ENCODE data around the gene MTLN.
"Not testable (repeated sequence)": the region's sequence is repeated elsewhere in the genome, so short reads cannot be mapped to it uniquely, and the experiment has no call there.

The MTLN gene, protein sequence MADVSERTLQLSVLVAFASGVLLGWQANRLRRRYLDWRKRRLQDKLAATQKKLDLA

GRCh38 chr2:110211938-110212858, at the start of gene MTLN:
Gene MTLN, minus strand, starts transcription at chr2:110212547. Its CDS starts 22 bp downstream, at chr2:110212525.
- Histone ChIP-seq H3K4me3 (ENCODE audit: low read depth, low read length) (peak within 1 kb of the TSS; percentile 63), H2AFZ (peak within 1 kb of the TSS; percentile 89), H3K4me2 (ENCODE audit: low read length) (peak within 1 kb of the TSS; percentile 73), H3K9me3 (ENCODE audit: control insufficient read depth, low read length) (no peaks in the 10 kb centered on the region), H3K36me3 (ENCODE audit: control insufficient read depth, insufficient read depth, low read length) (no peaks in the 10 kb centered on the region), H3K9ac (peak within 1 kb of the TSS; percentile 43), H3K4me1 (no peaks in the 10 kb centered on the region), H3K27ac (peak within 1 kb of the TSS; percentile 75), H3K27me3 (ENCODE audit: control insufficient read depth, insufficient read depth, low read length) (no peaks in the 10 kb centered on the region), H3K79me2 (no peaks in the 10 kb centered on the region)
- TF ChIP-seq, protein P1, sequence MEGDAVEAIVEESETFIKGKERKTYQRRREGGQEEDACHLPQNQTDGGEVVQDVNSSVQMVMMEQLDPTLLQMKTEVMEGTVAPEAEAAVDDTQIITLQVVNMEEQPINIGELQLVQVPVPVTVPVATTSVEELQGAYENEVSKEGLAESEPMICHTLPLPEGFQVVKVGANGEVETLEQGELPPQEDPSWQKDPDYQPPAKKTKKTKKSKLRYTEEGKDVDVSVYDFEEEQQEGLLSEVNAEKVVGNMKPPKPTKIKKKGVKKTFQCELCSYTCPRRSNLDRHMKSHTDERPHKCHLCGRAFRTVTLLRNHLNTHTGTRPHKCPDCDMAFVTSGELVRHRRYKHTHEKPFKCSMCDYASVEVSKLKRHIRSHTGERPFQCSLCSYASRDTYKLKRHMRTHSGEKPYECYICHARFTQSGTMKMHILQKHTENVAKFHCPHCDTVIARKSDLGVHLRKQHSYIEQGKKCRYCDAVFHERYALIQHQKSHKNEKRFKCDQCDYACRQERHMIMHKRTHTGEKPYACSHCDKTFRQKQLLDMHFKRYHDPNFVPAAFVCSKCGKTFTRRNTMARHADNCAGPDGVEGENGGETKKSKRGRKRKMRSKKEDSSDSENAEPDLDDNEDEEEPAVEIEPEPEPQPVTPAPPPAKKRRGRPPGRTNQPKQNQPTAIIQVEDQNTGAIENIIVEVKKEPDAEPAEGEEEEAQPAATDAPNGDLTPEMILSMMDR (IDR thresholded peaks at IDR 0.05): no peak

- not testable (repeated sequence) for H3K27me3 ChIP-seq (ENCODE audit: control insufficient read depth, insufficient read depth, low read length); H2AFZ ChIP-seq; H3K79me2 ChIP-seq; H3K27ac ChIP-seq; H3K4me1 ChIP-seq; H3K9me3 ChIP-seq (ENCODE audit: control insufficient read depth, low read length); H3K36me3 ChIP-seq (ENCODE audit: control insufficient read depth, insufficient read depth, low read length); H3K9ac ChIP-seq; H3K4me2 ChIP-seq (ENCODE audit: low read length); H3K4me3 ChIP-seq (ENCODE audit: low read depth, low read length)
Measured at GRCh38 chr2:110261910-110262309, 49.6 kb upstream of the MTLN start.

- H3K4me3 ChIP-seq (ENCODE audit: low read depth, low read length); H3K27me3 ChIP-seq (ENCODE audit: control insufficient read depth, insufficient read depth, low read length); H3K4me1 ChIP-seq; H3K79me2 ChIP-seq; H3K36me3 ChIP-seq (ENCODE audit: control insufficient read depth, insufficient read depth, low read length); H3K9ac ChIP-seq; H3K9me3 ChIP-seq (ENCODE audit: control insufficient read depth, low read length); H2AFZ ChIP-seq; H3K27ac ChIP-seq; H3K4me2 ChIP-seq (ENCODE audit: low read length): not testable (repeated sequence)
Measured at GRCh38 chr2:110248081-110248795, 35.9 kb upstream of the MTLN start.

- H3K4me3 ChIP-seq (ENCODE audit: low read depth, low read length); H3K27ac ChIP-seq; H3K9me3 ChIP-seq (ENCODE audit: control insufficient read depth, low read length); H3K4me2 ChIP-seq (ENCODE audit: low read length); H3K9ac ChIP-seq; H3K4me1 ChIP-seq; H3K79me2 ChIP-seq; H2AFZ ChIP-seq; H3K27me3 ChIP-seq (ENCODE audit: control insufficient read depth, insufficient read depth, low read length); H3K36me3 ChIP-seq (ENCODE audit: control insufficient read depth, insufficient read depth, low read length): not testable (repeated sequence)
Measured at GRCh38 chr2:110245488-110246435, 33.4 kb upstream of the MTLN start.

GRCh38 chr2:110243283-110243682, 30.9 kb upstream of the MTLN start:
- H3K9ac ChIP-seq: not testable (repeated sequence)

GRCh38 chr2:110234514-110234913, 22.2 kb upstream of the MTLN start:
- H3K9ac ChIP-seq; H3K27ac ChIP-seq; H3K4me3 ChIP-seq (ENCODE audit: low read depth, low read length); H3K36me3 ChIP-seq (ENCODE audit: control insufficient read depth, insufficient read depth, low read length); H3K9me3 ChIP-seq (ENCODE audit: control insufficient read depth, low read length); H3K79me2 ChIP-seq; H3K4me1 ChIP-seq; H3K4me2 ChIP-seq (ENCODE audit: low read length); H2AFZ ChIP-seq; H3K27me3 ChIP-seq (ENCODE audit: control insufficient read depth, insufficient read depth, low read length): not testable (repeated sequence)

More at GRCh38 chr2:110243283-110243682, 30.9 kb upstream of the MTLN start:
- not testable (repeated sequence) for H3K36me3 ChIP-seq (ENCODE audit: control insufficient read depth, insufficient read depth, low read length); H3K4me1 ChIP-seq; H3K4me2 ChIP-seq (ENCODE audit: low read length); H2AFZ ChIP-seq; H3K9me3 ChIP-seq (ENCODE audit: control insufficient read depth, low read length); H3K27me3 ChIP-seq (ENCODE audit: control insufficient read depth, insufficient read depth, low read length); H3K4me3 ChIP-seq (ENCODE audit: low read depth, low read length); H3K79me2 ChIP-seq; H3K27ac ChIP-seq

- H3K27me3 ChIP-seq (ENCODE audit: control insufficient read depth, insufficient read depth, low read length); H3K27ac ChIP-seq; H3K36me3 ChIP-seq (ENCODE audit: control insufficient read depth, insufficient read depth, low read length); H3K9me3 ChIP-seq (ENCODE audit: control insufficient read depth, low read length); H2AFZ ChIP-seq; H3K4me2 ChIP-seq (ENCODE audit: low read length); H3K4me3 ChIP-seq (ENCODE audit: low read depth, low read length); H3K79me2 ChIP-seq; H3K9ac ChIP-seq; H3K4me1 ChIP-seq: not testable (repeated sequence)
Measured at GRCh38 chr2:110229886-110230285, 17.5 kb upstream of the MTLN start.

DNA sequence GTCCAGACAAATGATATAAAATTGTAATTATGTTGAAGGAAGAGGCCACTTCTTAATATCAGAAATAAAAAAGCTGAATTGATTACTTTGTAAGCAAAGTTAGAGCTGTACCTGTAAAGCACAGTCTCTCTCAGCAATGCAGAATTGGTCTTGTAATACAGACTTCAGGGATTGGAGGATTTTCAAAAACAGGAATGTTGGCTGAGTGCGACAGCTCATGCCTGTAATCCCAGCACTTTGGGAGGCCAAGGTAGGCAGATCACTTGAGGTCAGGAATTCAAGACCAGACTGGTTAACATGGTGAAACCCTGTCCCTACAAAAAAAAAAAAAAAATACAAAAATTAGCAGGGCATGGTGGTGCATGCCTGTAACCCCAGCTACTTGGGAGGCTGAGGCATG, 10.3 kb upstream of the MTLN start:
- not testable (repeated sequence) for H3K9ac ChIP-seq; H3K36me3 ChIP-seq (ENCODE audit: control insufficient read depth, insufficient read depth, low read length); H3K27me3 ChIP-seq (ENCODE audit: control insufficient read depth, insufficient read depth, low read length); H3K4me2 ChIP-seq (ENCODE audit: low read length); H3K4me1 ChIP-seq; H3K9me3 ChIP-seq (ENCODE audit: control insufficient read depth, low read length); H2AFZ ChIP-seq; H3K79me2 ChIP-seq; H3K4me3 ChIP-seq (ENCODE audit: low read depth, low read length); H3K27ac ChIP-seq
